Measurements from ENCODE around the gene FCRL3.

- TF ChIP-seq, protein P1, sequence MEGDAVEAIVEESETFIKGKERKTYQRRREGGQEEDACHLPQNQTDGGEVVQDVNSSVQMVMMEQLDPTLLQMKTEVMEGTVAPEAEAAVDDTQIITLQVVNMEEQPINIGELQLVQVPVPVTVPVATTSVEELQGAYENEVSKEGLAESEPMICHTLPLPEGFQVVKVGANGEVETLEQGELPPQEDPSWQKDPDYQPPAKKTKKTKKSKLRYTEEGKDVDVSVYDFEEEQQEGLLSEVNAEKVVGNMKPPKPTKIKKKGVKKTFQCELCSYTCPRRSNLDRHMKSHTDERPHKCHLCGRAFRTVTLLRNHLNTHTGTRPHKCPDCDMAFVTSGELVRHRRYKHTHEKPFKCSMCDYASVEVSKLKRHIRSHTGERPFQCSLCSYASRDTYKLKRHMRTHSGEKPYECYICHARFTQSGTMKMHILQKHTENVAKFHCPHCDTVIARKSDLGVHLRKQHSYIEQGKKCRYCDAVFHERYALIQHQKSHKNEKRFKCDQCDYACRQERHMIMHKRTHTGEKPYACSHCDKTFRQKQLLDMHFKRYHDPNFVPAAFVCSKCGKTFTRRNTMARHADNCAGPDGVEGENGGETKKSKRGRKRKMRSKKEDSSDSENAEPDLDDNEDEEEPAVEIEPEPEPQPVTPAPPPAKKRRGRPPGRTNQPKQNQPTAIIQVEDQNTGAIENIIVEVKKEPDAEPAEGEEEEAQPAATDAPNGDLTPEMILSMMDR (IDR thresholded peaks at IDR 0.05), result no peak
- no peak for TF ChIP-seq POLR2A (IDR thresholded peaks at IDR 0.05)
Observed at GRCh38 chr1:157641177-157641576, 59.4 kb downstream of the FCRL3 start.
